ENCODE measurements around the gene HOATZ.
A peak's percentile ranks its signal among the peaks of the same experiment; 100 is the strongest.

HOATZ gene

GRCh38 chr11:111514216-111515031 is at the start of gene HOATZ:
HOATZ (plus strand) TSS chr11:111514778; CDS start chr11:111514785, 7 bp downstream.
- H3K4me3 ChIP-seq (ENCODE audit: low read depth in 1 of 2, low read length in 1 of 2): peak within 1 kb of the TSS in 1 of 2 experiments; percentile 31

DNA sequence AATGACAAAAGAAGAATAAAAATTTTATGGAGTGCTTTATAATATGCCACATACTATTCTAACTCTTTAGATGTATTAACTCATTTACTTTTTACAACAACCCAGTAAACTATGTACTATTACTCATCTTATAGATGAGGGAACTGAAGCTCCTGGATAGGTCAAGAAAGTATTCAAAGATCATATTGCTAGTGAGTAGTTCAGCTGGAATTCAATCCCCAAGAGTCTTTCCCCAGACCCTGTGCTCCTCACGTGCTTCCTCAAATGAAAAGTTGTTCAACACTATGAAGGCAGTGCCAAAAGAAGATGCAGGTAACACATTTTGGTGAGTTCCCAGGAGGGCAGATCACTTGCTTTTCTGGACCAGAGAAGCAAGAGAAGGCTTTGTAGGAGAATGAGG is 49.2 kb upstream of the HOATZ start:
- H3K9me3 ChIP-seq: no peaks in the 10 kb centered on the region
- TF ChIP-seq, protein P1, sequence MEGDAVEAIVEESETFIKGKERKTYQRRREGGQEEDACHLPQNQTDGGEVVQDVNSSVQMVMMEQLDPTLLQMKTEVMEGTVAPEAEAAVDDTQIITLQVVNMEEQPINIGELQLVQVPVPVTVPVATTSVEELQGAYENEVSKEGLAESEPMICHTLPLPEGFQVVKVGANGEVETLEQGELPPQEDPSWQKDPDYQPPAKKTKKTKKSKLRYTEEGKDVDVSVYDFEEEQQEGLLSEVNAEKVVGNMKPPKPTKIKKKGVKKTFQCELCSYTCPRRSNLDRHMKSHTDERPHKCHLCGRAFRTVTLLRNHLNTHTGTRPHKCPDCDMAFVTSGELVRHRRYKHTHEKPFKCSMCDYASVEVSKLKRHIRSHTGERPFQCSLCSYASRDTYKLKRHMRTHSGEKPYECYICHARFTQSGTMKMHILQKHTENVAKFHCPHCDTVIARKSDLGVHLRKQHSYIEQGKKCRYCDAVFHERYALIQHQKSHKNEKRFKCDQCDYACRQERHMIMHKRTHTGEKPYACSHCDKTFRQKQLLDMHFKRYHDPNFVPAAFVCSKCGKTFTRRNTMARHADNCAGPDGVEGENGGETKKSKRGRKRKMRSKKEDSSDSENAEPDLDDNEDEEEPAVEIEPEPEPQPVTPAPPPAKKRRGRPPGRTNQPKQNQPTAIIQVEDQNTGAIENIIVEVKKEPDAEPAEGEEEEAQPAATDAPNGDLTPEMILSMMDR (IDR thresholded peaks at IDR 0.05): no peak
- H3K4me1 ChIP-seq (ENCODE audit: control insufficient read depth in 1 of 2, insufficient read depth in 1 of 2, low read depth in 1 of 2, low read length in 1 of 2): peaks cover 9 to 21% of the 10 kb centered on the region in 2 experiments
- peaks cover 14% of the 10 kb centered on the region for H3K27me3 ChIP-seq
- H3K4me3 ChIP-seq (ENCODE audit: low read depth in 1 of 2, low read length in 1 of 2): no peak overlapping the region
- no peak overlapping the region for H3K27ac ChIP-seq
- no peaks in the 10 kb centered on the region for H3K36me3 ChIP-seq

More at GRCh38 chr11:111514216-111515031, at the start of gene HOATZ:
- Histone ChIP-seq H3K36me3 (no peaks in the 10 kb centered on the region), H3K27ac (no peak within 1 kb of the TSS), H3K4me1 (ENCODE audit: control insufficient read depth in 1 of 2, insufficient read depth in 1 of 2, low read depth in 1 of 2, low read length in 1 of 2) (peaks cover 10 to 37% of the 10 kb centered on the region in 2 experiments), H3K9me3 (no peaks in the 10 kb centered on the region), H3K27me3 (peaks cover 54% of the 10 kb centered on the region)
- TF ChIP-seq, protein P1 (IDR thresholded peaks at IDR 0.05): no peak

GRCh38 chr11:111466615-111467014 is 48.0 kb upstream of the HOATZ start:
- H3K27me3 ChIP-seq: peaks cover 2% of the 10 kb centered on the region
- no peak overlapping the region for H3K27ac ChIP-seq
- H3K9me3 ChIP-seq: no peaks in the 10 kb centered on the region
- peaks cover 9 to 21% of the 10 kb centered on the region in 2 experiments for H3K4me1 ChIP-seq (ENCODE audit: control insufficient read depth in 1 of 2, insufficient read depth in 1 of 2, low read depth in 1 of 2, low read length in 1 of 2)
- H3K4me3 ChIP-seq (ENCODE audit: low read depth in 1 of 2, low read length in 1 of 2): no peak overlapping the region
- TF ChIP-seq, protein P1 (IDR thresholded peaks at IDR 0.05): no peak
- H3K36me3 ChIP-seq: no peaks in the 10 kb centered on the region

GRCh38 chr11:111469200-111469599 is 45.4 kb upstream of the HOATZ start:
- H3K27me3 ChIP-seq: no peaks in the 10 kb centered on the region
- TF ChIP-seq, protein P1 (IDR thresholded peaks at IDR 0.05): no peak

GRCh38 chr11:111472228-111472627 is 42.4 kb upstream of the HOATZ start:
- Histone ChIP-seq H3K27ac (no peak overlapping the region), H3K27me3 (no peaks in the 10 kb centered on the region), H3K4me1 (ENCODE audit: control insufficient read depth in 1 of 2, insufficient read depth in 1 of 2, low read depth in 1 of 2, low read length in 1 of 2) (peaks cover 9 to 21% of the 10 kb centered on the region in 2 experiments), H3K9me3 (no peaks in the 10 kb centered on the region), H3K36me3 (no peaks in the 10 kb centered on the region), H3K4me3 (ENCODE audit: low read depth in 1 of 2, low read length in 1 of 2) (no peak overlapping the region)
- TF ChIP-seq, protein P1 (IDR thresholded peaks at IDR 0.05): no peak

More at GRCh38 chr11:111469200-111469599, 45.4 kb upstream of the HOATZ start:
- no peak overlapping the region for H3K4me3 ChIP-seq (ENCODE audit: low read depth in 1 of 2, low read length in 1 of 2)
- no peaks in the 10 kb centered on the region for H3K9me3 ChIP-seq
- peaks cover 9 to 21% of the 10 kb centered on the region in 2 experiments for H3K4me1 ChIP-seq (ENCODE audit: control insufficient read depth in 1 of 2, insufficient read depth in 1 of 2, low read depth in 1 of 2, low read length in 1 of 2)
- H3K36me3 ChIP-seq: no peaks in the 10 kb centered on the region
- no peak overlapping the region for H3K27ac ChIP-seq
